GM18511 (cell line): Measurements from ENCODE around the gene ITPRIPL1.

Experiments used
- ATAC-seq: cut with Tn5 transposase; IDR thresholded peaks from one replicate; pipeline ENCODE4 v1.9.1; 2021; ENCODE audit warnings: mild to moderate bottlenecking, moderate library complexity; ENCODE audit not compliant: unreplicated experiment

ITPRIPL1 gene

DNA sequence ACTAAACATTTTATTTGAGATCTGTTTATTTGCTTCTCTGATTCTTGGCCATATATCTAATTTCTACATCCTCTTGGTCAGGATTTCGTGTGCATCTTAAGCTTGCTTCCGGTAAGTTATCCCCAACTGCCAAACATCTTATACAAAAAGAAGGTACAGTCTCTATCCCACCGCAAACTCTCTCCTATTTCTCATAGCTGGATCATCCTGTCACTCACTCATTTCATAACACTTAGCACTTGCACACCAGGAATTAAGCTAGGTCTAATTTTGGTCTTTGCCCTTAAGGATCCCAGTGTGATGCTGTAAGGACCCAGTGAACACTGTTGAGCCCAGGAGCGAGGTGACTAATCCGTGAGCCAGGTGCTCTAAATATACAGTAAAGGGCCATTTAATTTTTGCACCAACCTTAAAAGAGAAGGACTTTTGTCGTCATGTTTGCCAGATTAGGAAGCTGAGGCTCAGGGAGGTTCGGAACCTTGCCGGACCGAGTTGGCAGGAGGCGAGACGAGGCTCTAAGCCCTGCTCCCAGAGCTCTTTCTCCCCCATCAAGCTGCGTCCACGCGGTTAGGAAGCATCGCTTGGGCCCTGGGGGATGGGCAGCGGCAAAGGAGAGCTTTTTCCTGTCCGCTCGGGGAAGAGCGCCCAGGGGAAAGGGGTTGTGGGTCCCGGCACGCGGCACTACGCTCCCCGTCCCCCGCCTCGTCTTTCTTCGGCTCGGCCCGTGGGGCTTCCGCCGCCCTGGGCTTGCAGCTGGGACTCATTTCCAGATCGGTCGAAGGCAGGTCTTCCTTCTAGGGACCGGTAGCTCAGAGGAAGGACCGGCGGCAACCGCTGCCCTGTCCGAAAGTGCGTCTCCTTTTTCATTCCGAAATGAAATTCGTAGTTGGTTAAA is 4.1 kb upstream of the ITPRIPL1 start:
- peak; percentile 32 for ATAC-seq

DNA sequence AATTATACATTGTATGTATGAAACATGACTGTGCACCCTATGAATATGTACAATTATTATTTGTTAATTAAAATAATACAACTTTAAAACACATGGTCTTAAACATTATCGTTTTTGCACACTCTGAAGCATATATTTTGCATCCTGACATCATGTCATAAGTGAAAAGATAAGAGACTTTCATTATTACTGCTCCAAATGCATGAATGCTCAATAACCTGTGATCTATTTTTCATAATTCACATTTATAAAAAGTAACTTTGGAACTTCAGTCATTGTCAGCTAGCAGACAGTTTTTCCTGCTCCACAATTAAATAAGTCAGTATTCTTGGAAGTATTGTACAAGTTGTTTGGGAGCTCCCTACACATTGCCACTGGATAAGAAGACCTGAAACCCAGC is 1.3 kb upstream of the ITPRIPL1 start:
- no peak for ATAC-seq

DNA sequence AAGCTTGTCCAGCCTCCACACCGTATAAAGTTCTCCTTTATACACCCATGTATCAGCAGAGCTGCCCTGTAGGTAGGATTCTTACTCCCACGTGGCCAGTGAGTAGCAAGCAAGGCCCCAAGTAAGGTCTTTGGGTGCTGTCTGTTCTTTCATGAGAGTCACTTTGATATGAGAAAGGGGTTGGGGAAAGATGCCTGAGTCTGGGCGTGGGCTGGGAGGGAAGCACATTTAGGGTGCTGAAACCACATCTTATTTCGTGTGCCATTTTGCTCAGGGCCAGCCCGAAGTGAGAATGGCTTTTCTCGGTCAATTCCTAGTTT is 436 bp upstream of the ITPRIPL1 start:
- ATAC-seq: no peak

DNA sequence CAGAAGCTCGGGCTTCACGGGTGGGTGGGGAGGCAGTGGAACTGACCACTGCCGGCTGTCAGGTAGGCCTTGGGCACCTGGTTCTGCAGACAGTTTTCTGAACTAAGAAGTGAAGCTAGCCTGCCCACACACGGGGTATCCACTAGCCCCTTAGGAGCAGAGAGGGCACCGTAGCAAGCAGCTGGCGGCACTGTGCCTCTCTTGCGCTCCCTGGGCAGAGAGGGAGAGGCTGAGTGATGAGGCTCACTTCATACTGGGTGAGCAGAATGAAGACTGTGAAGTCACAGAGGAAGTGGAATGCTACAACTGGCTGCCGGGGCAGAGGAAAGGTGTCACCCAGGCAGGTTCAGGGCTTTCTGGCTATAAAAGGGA is 753 bp downstream of the ITPRIPL1 start:
- ATAC-seq: no peak

DNA sequence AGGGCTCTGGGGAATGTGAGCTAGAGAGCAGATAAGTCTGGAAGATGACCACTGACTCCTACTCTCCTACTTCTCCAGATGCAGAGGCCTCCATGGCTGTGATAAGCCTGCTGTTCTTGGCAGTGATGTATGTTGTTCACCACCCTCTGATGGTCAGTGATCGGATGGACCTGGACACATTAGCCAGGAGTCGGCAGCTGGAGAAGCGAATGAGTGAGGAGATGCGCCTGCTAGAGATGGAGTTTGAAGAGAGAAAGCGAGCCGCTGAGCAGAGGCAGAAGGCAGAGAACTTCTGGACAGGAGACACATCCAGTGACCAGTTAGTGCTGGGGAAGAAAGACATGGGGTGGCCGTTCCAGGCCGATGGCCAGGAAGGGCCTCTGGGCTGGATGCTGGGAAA is 1.4 kb downstream of the ITPRIPL1 start:
- ATAC-seq: no peak

DNA sequence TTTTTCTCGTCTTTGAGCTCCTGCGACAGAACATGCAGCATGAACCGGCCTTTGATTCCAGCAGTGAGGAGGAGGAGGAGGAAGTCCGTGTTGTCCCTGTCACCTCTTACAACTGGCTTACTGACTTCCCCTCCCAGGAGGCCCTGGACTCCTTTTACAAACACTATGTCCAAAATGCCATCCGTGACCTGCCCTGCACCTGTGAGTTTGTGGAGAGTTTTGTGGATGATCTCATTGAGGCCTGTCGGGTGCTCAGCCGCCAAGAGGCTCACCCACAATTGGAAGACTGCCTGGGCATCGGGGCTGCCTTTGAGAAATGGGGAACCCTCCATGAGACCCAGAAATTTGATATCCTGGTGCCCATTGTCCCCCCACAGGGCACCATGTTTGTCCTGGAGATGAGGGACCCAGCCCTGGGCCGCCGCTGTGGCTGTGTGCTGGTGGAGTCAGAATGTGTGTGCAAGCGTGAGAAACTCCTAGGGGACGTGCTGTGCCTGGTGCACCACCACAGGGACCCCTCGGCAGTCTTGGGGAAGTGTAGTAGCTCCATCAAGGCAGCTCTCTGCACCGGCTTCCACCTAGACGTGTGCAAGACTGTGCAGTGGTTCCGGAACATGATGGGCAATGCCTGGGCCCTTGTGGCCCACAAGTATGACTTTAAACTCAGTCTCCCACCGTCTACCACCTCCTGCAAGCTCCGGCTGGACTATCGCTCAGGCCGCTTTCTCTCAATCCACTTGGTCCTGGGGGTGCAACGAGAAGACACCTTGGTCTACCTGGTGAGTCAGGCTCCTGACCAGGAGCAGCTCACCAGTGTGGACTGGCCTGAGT is 2.1 kb downstream of the ITPRIPL1 start:
- ATAC-seq: no peak

DNA sequence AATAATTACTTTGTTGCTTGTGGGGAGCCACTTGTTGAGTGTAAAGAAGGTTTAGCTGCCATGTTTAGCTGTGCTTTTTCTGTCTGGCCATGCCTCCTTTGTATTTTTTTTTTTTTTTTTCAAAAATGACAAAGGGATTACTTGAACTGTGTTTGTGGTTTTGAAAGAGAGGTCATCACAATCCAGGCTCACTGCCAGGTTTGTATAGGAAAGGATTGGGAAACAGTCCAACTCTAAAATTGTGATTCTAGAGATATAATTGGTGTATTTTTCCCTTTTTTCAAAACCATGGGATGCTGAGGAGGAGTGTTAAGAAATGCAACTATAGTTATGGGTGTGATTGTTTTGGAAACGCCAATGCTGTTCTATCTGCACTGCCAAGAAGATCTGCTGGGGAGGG is 4.3 kb downstream of the ITPRIPL1 start:
- ATAC-seq: no peak

DNA sequence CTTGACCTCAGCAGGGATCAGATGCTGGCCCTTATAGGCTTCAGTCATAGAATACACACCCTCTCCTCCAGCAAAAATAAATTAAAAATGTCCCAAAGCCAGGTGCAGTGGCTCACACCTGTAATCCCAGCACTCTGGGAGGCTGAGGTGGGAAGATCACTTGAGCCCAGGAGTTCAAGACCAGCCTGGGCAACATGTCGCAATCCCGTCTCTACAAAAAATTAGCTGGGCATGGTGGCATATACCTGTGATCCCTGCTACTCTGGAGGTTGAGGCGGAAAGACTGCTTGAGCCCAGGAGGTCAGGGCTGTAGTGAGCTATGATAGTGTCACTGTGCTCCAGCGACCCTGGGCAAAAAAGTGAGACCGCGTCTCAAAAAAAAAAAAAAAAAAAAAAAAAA is 4.8 kb downstream of the ITPRIPL1 start:
- ATAC-seq: no peak

DNA sequence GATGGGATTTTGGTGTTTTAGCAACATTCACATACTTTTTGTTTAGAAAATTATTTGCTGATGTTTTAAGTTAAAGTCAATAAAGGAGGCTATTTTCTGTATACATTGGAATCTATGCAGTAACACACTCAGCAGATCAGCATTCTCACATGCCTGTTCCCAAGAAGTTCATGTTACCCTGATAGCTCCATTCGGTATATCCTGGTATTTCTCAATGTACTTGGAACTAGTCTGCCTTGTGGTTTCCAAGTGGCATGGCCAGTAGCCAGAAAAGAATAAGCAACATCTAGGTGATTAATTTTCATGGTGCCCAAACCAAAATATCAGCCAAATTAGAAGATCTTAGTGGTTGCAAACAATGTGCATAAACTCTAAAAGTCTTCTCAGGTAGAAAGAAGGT is 5.3 kb downstream of the ITPRIPL1 start:
- no peak for ATAC-seq

DNA sequence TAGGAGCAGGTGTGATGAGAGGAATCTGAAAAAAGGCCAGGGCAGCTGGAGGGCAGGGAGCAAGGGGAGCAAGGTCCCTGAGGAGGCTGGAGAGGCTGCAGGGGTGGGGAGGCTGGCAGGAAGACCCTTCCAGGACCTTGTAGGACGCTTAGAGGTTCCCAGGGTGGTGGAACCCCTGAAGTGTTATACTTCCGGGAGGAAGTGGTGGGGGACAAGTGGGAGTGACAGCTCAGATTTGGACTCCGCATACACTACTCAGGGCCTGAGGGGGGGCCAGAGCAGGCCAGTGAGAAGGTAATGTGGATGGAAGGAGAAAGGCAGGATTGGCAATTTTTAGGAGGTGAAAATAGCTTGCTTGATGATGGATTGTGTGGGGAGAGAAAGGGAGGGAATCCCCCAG is 8.6 kb downstream of the ITPRIPL1 start:
- no peak for ATAC-seq

DNA sequence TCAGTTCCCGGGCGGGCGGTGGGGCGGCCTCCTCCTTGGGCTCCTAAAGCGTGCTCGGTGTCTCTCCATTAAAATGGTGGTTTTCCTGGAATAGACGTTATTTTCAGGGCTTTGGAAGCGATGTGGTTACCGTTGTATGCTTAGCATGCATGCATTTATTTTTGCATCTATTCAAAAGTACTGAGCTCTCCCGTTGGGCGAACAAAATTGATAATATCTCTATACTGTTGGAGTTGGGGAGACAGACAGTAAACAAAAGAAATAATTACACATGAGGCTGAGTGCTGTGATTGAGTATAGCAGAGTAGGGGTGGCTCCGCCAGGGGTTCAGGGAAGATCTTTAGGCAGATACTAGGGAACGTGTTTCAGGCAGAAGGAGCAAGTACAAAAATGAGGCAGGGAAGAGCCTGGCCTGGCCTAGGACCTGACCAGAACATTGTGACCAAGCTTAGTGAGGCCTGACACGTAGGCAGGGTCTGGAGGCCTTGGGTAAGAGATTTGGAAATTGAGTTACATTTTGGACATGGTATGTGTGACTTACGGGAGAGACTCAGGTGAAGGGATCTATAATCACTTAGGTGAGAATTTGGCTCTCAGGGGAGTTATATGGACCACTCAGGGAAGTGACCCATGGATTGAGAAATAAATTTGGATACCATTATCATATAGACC is 11.1 kb downstream of the ITPRIPL1 start:
- no peak for ATAC-seq

DNA sequence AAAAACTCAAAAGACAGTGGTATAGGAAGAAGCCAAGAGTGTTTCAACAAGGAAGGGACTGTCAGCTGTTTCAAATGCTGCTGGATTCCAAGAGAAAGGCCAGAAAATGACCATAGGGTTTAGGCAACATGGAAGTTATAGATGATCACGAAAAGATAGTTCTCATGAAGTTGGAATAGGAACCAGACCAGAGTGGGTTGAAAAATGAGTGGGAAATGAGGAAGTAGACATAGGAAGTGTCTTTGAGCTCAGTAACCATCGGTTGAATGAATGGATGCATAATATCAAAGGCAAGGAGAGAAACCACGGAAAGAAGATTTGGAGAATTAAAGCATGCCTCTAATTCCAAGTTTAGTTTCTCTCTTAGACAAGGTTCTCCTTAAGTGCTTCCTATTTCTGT is 11.8 kb downstream of the ITPRIPL1 start:
- ATAC-seq: no peak

DNA sequence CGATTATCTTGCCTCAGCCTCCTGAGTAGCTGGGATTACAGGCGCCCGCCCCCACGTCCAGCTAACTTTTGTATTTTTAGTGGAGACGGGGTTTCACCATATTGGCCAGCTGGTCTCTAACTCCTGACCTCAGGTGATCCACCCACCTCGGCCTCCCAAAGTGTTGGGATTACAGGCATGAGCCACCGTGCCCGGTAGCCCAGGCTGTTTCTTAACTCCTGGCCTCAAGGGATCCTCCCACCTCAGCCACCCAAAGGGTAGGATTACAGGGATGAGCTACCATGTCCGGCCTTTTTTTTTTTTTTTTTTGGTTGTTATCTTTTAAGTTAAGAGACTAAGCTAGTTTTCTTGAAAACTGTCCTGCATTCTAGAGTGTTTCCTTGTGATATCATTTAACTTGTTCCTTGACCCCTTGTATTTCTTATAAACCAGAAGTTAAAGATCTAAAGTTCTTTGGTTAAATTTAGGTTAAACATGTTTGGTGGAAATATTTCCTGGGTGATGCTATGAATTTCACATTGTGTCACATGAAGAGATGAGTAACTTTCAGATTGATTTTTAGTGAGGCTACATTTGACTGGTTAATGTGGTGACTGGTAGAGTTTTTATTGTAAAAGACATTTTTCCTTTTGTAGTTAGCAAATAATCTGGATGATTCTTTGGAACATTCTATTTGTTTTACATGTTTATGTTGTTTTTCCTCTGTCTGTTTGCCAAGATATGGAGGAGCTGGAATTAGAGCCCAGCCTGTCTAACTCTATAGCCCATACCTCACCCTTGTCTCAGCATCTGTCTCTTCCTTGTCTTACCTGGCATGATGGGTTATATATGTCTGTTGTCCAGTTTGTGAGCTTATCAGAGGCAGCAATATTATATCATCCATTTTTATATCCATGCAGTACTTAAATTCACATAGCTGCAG is 15.6 kb downstream of the ITPRIPL1 start:
- ATAC-seq: no peak

DNA sequence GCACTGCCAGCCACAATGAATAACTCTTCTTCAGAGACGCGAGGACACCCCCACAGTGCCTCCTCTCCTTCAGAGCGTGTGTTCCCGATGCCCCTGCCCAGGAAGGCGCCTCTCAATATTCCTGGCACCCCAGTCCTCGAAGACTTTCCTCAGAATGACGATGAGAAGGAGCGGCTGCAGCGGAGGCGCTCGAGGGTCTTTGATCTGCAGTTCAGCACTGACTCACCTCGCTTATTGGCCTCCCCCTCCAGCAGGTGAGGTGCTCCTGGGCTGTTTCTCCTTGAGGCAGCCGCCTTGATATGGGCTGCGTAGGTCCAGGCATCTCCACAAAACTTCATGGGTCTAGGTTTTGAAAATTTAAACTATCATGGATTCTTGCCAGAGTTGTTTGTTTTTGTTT is 16.5 kb downstream of the ITPRIPL1 start:
- no peak for ATAC-seq

DNA sequence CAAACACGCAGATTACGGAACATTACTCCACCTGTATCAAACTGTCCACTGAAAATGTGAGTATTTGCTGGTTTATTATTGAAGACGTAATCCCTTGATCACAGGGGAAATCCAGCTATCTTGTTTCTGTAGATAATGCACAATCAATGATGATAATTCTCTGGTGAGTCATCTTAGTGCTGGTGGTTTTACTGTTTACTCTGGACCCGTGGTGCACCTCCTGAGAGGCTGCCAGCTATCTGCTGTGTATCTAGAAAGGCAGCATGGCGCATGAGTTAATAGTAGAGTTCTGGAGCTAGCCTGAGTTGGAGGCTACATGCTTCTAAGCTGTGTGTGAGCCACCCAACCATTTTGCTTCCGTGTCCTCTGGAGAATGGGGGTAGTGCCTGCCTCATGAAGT is 17.0 kb downstream of the ITPRIPL1 start:
- no peak for ATAC-seq

DNA sequence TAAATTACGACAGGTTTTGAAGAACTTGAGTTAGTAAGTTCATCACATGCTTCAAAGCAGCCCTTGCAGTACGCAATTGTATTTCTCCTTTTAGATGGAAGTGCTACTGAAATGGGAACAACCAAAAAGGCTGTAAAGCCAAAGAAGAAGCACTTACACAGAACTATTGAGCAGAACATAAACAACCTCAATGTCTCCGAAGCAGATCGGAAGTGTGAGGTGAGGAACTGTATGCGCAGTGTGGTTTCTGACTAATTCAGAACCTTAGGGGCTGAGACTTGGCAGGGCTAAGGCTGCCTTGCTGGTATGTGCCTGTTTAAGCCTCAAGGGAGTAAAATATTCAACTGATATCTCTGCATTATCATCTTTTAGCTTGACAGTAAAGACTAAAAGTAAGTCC is 18.9 kb downstream of the ITPRIPL1 start:
- peak; percentile 96 for ATAC-seq

DNA sequence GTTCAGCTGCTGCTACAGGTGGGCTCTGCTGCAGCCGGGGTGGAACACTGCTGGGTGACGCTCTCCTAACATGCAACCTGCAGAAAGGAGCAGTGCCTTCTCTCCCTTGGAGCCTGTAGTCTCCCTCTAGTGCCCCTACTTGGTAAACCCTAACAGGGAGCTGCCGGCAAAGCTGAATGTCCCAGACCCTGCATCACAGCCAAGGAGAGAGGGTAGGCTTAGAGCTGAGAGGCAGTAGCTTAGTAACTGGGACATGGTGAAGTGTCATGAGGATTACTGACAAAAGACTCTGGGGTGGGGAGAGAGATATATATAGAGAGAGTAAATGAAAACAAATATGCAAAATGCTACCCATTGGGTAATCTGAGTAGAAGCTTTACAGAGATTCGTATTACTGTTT is 20.3 kb downstream of the ITPRIPL1 start:
- ATAC-seq: no peak

DNA sequence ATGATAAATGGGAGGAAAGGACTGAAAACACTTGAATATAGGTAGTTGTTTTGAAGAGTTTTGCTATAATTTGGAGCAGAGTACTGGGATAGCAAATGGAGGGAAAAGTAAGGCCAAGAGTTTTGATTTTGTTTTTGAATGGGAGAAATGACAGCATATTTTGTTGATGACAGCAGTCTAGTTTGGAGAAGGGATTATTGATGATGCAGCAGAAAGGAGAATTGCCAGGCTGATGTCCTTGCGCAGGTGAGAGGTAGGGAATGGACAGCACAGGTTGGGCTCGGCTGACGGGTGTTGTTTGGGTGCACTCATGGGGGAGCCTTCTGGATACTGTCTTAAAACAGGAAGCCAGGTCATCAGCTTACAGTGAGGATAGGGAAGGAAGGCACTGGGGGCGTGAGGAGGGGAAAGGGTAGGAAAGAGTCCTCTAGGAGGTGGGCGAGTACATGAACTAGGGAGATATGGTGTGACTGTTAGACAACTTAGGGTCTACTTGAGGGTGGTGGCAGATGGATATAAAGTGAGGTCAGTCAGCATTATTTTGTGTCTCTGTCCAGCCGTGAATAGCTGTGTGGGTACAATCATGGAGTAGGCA is 20.8 kb downstream of the ITPRIPL1 start:
- ATAC-seq: no peak

DNA sequence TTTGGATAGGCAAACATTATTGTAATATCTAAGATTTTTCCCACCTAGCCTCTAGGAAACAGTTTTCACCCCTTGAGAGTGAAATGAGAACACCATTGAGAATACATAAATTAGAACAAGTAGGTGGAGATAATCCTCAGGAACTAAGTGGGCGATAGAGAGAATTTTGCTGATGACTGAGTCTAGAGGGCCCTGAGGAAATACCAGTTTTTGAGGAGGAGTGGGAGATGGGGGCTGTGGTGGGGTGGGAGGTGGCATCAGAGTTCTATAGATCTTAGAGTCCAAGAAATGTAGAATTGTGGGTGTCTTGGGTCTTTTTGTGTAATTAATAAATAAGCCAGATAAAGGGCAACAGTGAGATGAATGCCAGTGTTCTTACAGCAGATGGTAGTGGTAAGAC is 22.3 kb downstream of the ITPRIPL1 start:
- ATAC-seq: no peak

DNA sequence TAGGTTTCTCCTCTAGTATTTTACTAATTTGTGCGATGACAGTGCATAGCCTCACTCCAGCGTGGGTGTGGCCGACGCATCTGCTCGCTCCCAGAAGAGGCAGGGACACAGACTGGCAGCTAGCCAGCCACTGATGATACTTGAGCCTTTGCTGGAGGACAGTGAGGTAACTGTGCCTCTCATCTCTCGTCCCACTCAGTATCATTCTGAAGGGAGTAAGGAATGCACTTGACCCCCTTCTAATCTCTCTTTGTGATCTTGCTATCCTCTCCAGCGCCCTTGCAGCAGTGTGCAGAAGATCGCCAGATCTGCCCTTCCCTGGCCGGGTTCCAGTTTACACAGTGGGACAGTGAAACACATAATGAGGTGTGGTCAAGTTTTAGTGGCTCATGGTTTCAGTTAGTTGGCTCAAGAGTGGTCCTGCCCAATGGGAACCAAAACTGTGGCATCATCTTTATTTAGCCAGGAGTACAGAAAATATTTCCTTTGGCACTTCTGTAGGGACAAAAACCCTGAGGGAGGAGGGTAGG is 28.0 kb downstream of the ITPRIPL1 start:
- ATAC-seq: no peak
